Neural crest cell (in vitro differentiated cells): ENCODE measurements around the gene SRI. TPM values are rescaled to one million over a fixed set of nuclear protein-coding genes. Genes with fewer than 3 reads are reported as not detected.

Source experiments
- DNase-seq: peaks from one replicate; pipeline ENCODE4 v3.0.0; 2021; ENCODE audit warnings: low read depth, mixed read lengths, low spot score
- H3K27ac Mint-ChIP-seq: one replicate; pipeline ENCODE4 v1.8.0; 2021; ENCODE audit warnings: mild to moderate bottlenecking, mixed read lengths; ENCODE audit not compliant: unreplicated experiment
- H3K27me3 Mint-ChIP-seq: 2 replicates; pipeline ENCODE4 v1.8.0; 2021; ENCODE audit warnings: low read depth, mild to moderate bottlenecking, mixed read lengths
- H3K36me3 Mint-ChIP-seq: 2 replicates; pipeline ENCODE4 v1.8.0; 2021; ENCODE audit warnings: low read depth, mild to moderate bottlenecking, mixed read lengths
- H3K4me1 Mint-ChIP-seq: 2 replicates; pipeline ENCODE4 v1.8.0; 2021; ENCODE audit warnings: mixed read lengths
- H3K4me3 Mint-ChIP-seq: one replicate; pipeline ENCODE4 v1.8.0; 2021; ENCODE audit warnings: mild to moderate bottlenecking, mixed read lengths
- H3K9me3 Mint-ChIP-seq: 2 replicates; pipeline ENCODE4 v1.8.0; 2021; ENCODE audit warnings: mixed read lengths
- total RNA-seq: library from RNA; stranded (reverse); gene quantifications from 2 replicates; pipeline ENCODE4 v1.2.1, GENCODE V29; 2021
- TF ChIP-seq, protein P1 (sequence below): fragments of 200-600 bp; sonication (generic); conservative IDR thresholded peaks from 2 replicates; pipeline ENCODE4 v1.5.0; 2021; ENCODE audit warnings: antibody characterized with exemption, mild to moderate bottlenecking

SRI gene
- total RNA-seq, 1 donor from 2014 or later = 143 TPM

DNA sequence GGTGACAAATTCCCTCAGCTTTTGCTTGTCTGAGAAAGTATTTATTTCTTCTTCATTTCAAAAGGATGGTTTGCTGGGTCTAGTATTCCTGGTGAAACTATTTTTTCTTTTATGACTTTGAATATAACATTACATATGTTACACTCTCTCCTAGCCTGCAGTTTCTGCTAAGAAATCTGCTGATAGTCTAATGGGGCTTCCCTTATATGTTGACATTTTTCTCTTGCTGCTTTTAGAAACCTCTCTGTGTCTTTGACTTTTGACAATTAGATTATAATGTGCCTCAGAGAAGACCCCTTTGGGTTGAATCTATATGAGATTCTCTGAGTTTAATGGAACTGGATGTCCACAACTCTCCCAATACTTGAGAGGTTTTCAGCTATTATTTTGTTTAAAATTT is 33.8 kb upstream of the SRI start:
- H3K4me3 Mint-ChIP-seq = no peak overlapping the region
- no peak overlapping the region for H3K27ac Mint-ChIP-seq
- DNase-seq = no peak
- no peaks in the 10 kb centered on the region for H3K27me3 Mint-ChIP-seq
- no peaks in the 10 kb centered on the region for H3K4me1 Mint-ChIP-seq
- TF ChIP-seq, protein P1, sequence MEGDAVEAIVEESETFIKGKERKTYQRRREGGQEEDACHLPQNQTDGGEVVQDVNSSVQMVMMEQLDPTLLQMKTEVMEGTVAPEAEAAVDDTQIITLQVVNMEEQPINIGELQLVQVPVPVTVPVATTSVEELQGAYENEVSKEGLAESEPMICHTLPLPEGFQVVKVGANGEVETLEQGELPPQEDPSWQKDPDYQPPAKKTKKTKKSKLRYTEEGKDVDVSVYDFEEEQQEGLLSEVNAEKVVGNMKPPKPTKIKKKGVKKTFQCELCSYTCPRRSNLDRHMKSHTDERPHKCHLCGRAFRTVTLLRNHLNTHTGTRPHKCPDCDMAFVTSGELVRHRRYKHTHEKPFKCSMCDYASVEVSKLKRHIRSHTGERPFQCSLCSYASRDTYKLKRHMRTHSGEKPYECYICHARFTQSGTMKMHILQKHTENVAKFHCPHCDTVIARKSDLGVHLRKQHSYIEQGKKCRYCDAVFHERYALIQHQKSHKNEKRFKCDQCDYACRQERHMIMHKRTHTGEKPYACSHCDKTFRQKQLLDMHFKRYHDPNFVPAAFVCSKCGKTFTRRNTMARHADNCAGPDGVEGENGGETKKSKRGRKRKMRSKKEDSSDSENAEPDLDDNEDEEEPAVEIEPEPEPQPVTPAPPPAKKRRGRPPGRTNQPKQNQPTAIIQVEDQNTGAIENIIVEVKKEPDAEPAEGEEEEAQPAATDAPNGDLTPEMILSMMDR = no peak
- peaks cover 17% of the 10 kb centered on the region for H3K9me3 Mint-ChIP-seq
- peaks cover 3% of the 10 kb centered on the region for H3K36me3 Mint-ChIP-seq

DNA sequence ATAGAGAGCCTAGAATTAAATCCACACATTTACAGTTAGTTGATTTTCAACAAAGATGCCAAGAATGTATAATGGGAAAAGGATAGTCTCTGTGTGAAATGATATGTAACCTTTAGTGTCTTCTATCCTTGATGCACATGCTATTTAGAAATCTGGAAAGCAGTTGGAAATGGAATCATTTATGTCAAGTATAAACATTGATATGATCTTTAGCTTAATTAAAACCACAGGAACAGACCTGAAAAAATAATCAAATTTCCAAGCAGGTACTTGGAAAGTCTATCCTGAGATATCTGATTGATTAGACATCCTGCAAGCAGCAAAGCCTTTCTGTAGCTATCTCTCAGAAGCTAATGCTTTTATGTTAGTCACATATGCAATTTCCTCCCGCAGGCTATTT is 24.4 kb upstream of the SRI start:
- Mint-ChIP-seq H3K36me3 (no peaks in the 10 kb centered on the region), H3K27ac (no peak overlapping the region), H3K4me1 (peaks cover 4% of the 10 kb centered on the region), H3K9me3 (peaks cover 3% of the 10 kb centered on the region), H3K4me3 (no peak overlapping the region), H3K27me3 (peaks cover 2% of the 10 kb centered on the region)
- TF ChIP-seq, protein P1 = no peak
- DNase-seq = no peak

DNA sequence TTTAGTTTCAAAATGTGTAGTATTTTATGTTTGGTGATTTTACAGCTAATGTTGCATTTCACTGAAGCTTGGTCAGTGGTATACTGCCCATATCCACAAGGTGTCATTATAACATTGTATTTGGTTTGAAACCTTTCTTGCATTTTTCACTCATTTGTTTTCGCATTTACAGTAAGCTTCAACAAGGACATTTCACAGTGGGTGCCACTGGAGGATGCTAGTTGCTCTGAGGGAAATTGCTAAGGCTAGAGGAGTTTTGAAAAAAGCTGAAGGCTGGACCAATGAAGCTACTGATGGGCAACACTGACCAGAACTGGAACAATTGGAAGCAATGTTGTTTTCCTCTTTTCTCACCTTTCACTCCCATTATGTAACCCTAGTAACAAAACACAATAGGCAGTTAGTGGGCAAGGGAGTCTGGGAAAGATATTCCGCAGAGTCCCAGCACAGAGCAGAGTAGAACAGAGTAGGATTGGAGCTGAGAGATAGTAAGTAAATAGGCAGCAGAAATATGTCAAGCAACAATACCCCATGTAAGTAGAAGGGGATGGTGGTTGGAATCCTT is 23.6 kb upstream of the SRI start:
- TF ChIP-seq, protein P1 = peak; percentile 85
- Mint-ChIP-seq H3K4me3 (no peak overlapping the region), H3K27me3 (peaks cover 2% of the 10 kb centered on the region), H3K9me3 (peaks cover 3% of the 10 kb centered on the region), H3K27ac (no peak overlapping the region), H3K4me1 (peaks cover 4% of the 10 kb centered on the region), H3K36me3 (no peaks in the 10 kb centered on the region)
- no peak for DNase-seq

DNA sequence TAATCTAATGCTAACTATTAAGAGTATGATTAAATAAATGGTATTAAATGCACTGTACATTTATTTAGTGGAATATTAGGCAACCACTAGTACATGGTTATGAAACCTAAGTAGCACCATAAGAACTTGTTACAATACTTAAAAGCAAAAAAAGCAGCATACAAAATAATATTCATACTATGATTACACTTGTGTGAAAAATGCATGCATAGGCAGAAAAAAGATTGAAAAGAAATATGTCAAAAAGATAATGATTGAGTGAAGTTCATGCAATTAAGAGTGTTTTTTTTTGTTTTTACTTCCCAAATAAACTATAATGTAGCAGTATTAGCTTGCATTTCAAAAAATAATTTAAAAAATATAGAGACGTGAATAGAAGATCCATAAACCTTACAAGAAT is 20.0 kb upstream of the SRI start:
- Mint-ChIP-seq H3K4me1 (peaks cover 4% of the 10 kb centered on the region), H3K9me3 (no peaks in the 10 kb centered on the region), H3K36me3 (no peaks in the 10 kb centered on the region), H3K4me3 (no peak overlapping the region), H3K27ac (no peak overlapping the region), H3K27me3 (peaks cover 2% of the 10 kb centered on the region)
- no peak for DNase-seq
- TF ChIP-seq, protein P1 = no peak

DNA sequence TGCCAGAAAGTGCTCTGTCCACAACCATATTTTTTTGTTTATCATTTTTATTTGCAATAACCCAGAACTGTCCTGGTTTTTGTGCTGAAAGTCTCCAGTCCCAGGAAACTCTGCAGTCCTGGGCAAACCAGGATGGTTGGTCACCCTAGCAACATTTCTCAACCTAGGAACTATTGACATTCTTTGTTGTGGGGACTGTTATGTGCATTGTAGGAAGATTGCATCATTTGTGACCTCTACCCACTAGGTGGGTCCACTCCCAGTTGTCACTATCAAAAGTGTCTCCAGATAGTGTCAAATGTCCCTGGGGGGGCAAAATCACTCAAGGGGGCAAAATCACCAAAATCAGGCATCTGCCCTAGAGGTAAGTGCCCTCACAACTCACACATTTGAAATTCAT is 14.0 kb upstream of the SRI start:
- no peaks in the 10 kb centered on the region for H3K36me3 Mint-ChIP-seq
- no peak overlapping the region for H3K4me3 Mint-ChIP-seq
- H3K27me3 Mint-ChIP-seq = no peaks in the 10 kb centered on the region
- H3K9me3 Mint-ChIP-seq = no peaks in the 10 kb centered on the region
- no peak overlapping the region for H3K27ac Mint-ChIP-seq
- DNase-seq = no peak
- TF ChIP-seq, protein P1 = no peak
- H3K4me1 Mint-ChIP-seq = no peaks in the 10 kb centered on the region
